Smooth muscle cell (in vitro differentiated cells): Measurements from ENCODE around the gene ING1. TPM values are rescaled to one million over a fixed set of nuclear protein-coding genes. Genes with fewer than 3 reads are reported as not detected.

Experiments used
- DNase-seq: peaks from one replicate; lab custom pipeline; 2025; ENCODE audit not compliant: unreplicated experiment; lab: John Stamatoyannopoulos, UW
- H2AFZ ChIP-seq: fragments of 200-600 bp; sonication (generic); 2 replicates; pipeline ENCODE4 v1.6.0; 2016; ENCODE audit warnings: antibody characterized with exemption, low read depth, mild to moderate bottlenecking
- H3F3A ChIP-seq: fragments of 200-600 bp; sonication (generic); 2 replicates; pipeline ENCODE4 v1.6.0; 2017; ENCODE audit warnings: antibody characterized with exemption, low read depth
- H3K27ac ChIP-seq: fragments of 200-600 bp; sonication (generic); 2 replicates; pipeline ENCODE4 v1.5.1; 2016; ENCODE audit warnings: low read depth, mild to moderate bottlenecking
- H3K27me3 ChIP-seq: fragments of 200-600 bp; sonication (generic); 2 replicates; pipeline ENCODE4 v1.6.1; 2016; ENCODE audit warnings: low read depth, mild to moderate bottlenecking
- H3K36me3 ChIP-seq: fragments of 200-600 bp; sonication (generic); 2 replicates; pipeline ENCODE4 v1.5.1; 2016; ENCODE audit warnings: low read depth
- H3K4me1 ChIP-seq: fragments of 200-600 bp; sonication (generic); 2 replicates; pipeline ENCODE4 v1.5.1; 2016; ENCODE audit warnings: low read depth
- H3K4me2 ChIP-seq: fragments of 200-600 bp; sonication (generic); 2 replicates; pipeline ENCODE4 v1.6.0; 2016; ENCODE audit warnings: mild to moderate bottlenecking
- H3K4me3 ChIP-seq: fragments of 200-600 bp; sonication (generic); 2 replicates; pipeline ENCODE4 v1.5.1; 2016; ENCODE audit warnings: mild to moderate bottlenecking
- H3K79me2 ChIP-seq: fragments of 200-600 bp; sonication (generic); 2 replicates; pipeline ENCODE4 v1.6.0; 2016; ENCODE audit warnings: low read depth, mild to moderate bottlenecking
- H3K9ac ChIP-seq: fragments of 200-600 bp; sonication (generic); 2 replicates; pipeline ENCODE4 v1.6.0; 2016; ENCODE audit warnings: low read depth
- H3K9me3 ChIP-seq: fragments of 200-600 bp; sonication (generic); replicated peaks from 2 replicates; pipeline ENCODE4 v1.5.1; 2016; ENCODE audit warnings: low read depth
- H4K20me1 ChIP-seq: fragments of 200-600 bp; sonication (generic); 2 replicates; pipeline ENCODE4 v1.6.0; 2016; ENCODE audit warnings: low read depth
- WGBS: methylation state at CpG from one replicate; pipeline ENCODE4 v1.1.7; 2016; ENCODE audit warnings: low lambda C conversion rate; 5-methylcytosine and 5-hydroxymethylcytosine counted together
- polyA plus RNA-seq: library from polyadenylated mRNA; unstranded; fragments of >200 nt; fragmentation: Nextera tagmentation; extraction: Ambion mirVana; gene quantifications from 2 replicates; pipeline ENCODE4 v1.2.1, GENCODE V29; 2016
- total RNA-seq: library from RNA; depleted of rRNA; stranded (reverse); fragments of >200 nt; gene quantifications from 2 replicates; pipeline ENCODE4 v1.2.3, GENCODE V29; 2014
- TF ChIP-seq, protein P1 (sequence below): fragments of 200-600 bp; sonication (generic); IDR thresholded peaks from 2 replicates; pipeline ENCODE4 v1.5.1; 2017; ENCODE audit warnings: borderline replicate concordance, mild to moderate bottlenecking, antibody characterized with exemption; ENCODE audit not compliant: insufficient read depth, poor library complexity, severe bottlenecking

Gene ING1
- total and polyA plus RNA-seq, 2 experiments from 2014 or later: 13.8 to 29.3 TPM

DNA sequence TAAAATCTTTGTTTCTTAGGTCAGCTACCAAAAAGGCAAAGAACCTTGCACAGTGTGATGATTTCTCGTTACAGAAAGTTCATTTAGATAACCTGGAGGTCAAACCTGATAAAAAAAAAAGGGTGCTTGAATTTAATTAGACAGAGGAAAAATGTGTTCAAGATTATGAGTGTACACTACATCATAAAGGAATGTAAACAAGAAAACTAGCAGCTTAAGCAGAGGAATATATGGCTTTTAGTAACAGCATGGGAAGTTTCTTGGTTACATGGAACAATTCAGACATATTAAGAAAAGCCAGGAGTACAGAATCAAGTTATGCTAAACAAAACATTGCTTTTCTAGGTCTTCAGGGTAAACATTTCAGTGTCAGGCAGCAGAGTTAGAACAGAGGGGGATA is 32.9 kb downstream of the ING1 start:
- WGBS: 20% methylated on average over 1 of the region's 1 CpG
- Histone ChIP-seq H3K27me3 (no peaks in the 10 kb centered on the region), H3F3A (no peaks in the 10 kb centered on the region), H3K4me3 (no peak overlapping the region), H3K79me2 (no peaks in the 10 kb centered on the region), H3K4me1 (peaks cover 7% of the 10 kb centered on the region), H2AFZ (peak overlapping the region; percentile 32), H3K9ac (no peak overlapping the region), H4K20me1 (no peaks in the 10 kb centered on the region), H3K27ac (peak overlapping the region; percentile 54), H3K9me3 (peaks cover 3% of the 10 kb centered on the region), H3K4me2 (peak overlapping the region; percentile 75), H3K36me3 (no peaks in the 10 kb centered on the region)
- DNase-seq: no peak
- TF ChIP-seq, protein P1, sequence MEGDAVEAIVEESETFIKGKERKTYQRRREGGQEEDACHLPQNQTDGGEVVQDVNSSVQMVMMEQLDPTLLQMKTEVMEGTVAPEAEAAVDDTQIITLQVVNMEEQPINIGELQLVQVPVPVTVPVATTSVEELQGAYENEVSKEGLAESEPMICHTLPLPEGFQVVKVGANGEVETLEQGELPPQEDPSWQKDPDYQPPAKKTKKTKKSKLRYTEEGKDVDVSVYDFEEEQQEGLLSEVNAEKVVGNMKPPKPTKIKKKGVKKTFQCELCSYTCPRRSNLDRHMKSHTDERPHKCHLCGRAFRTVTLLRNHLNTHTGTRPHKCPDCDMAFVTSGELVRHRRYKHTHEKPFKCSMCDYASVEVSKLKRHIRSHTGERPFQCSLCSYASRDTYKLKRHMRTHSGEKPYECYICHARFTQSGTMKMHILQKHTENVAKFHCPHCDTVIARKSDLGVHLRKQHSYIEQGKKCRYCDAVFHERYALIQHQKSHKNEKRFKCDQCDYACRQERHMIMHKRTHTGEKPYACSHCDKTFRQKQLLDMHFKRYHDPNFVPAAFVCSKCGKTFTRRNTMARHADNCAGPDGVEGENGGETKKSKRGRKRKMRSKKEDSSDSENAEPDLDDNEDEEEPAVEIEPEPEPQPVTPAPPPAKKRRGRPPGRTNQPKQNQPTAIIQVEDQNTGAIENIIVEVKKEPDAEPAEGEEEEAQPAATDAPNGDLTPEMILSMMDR: no peak

DNA sequence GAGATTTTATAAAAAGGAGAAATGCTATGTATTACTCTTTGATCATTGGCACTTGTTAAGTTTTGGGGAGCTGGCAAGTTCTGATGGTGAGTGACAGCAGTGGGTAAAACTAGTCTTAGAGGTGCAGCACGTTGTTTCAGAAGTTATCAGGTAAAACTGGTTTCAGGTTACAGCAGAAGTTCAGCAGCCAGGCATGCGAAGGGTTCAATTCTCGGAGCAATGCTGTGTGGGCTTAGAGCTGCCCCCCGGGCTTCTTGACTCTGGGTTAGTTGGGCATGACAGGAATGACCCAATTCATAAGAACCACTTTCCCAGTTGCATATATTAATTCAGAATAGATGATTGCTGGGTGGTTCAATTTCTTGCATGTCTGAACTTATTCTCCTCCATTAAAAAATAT is 34.8 kb downstream of the ING1 start:
- 63% methylated on average over 4 of the region's 4 CpGs for WGBS
- no peaks in the 10 kb centered on the region for H3K27me3 ChIP-seq
- peaks cover 7% of the 10 kb centered on the region for H3K4me1 ChIP-seq
- no peak overlapping the region for H3K27ac ChIP-seq
- H2AFZ ChIP-seq: no peak overlapping the region
- no peak overlapping the region for H3K9ac ChIP-seq
- TF ChIP-seq, protein P1: no peak
- no peak for DNase-seq
- no peak overlapping the region for H3K4me3 ChIP-seq
- H3F3A ChIP-seq: no peaks in the 10 kb centered on the region
- H4K20me1 ChIP-seq: no peaks in the 10 kb centered on the region
- no peaks in the 10 kb centered on the region for H3K36me3 ChIP-seq
- peaks cover 3% of the 10 kb centered on the region for H3K9me3 ChIP-seq
- H3K4me2 ChIP-seq: no peak overlapping the region
- H3K79me2 ChIP-seq: no peaks in the 10 kb centered on the region

DNA sequence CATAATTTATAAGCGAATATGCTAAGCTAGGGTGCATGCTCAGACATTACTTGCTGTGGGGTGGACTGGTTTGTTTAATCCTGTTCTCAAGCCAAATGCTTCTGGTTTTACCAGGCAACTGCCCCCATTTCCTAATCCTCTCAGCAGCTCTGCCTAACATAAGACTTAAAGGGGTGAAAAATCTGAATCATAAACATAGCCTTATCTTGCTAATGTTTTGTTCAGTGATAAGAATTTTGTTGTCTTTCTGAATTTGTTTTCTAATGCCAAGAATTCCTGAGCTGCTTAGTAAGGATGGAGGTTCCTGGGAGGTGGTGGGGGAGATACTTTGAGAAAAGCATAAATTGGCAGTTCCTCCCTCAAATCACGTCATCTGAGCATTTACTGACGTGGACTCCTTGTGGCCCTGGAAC is 42.7 kb downstream of the ING1 start:
- H3K27me3 ChIP-seq: no peaks in the 10 kb centered on the region
- WGBS: 29% methylated on average over 3 of the region's 3 CpGs
- no peak overlapping the region for H3K4me3 ChIP-seq
- no peaks in the 10 kb centered on the region for H3F3A ChIP-seq
- peak overlapping the region; percentile 48 for H3K4me2 ChIP-seq
- no peak for DNase-seq
- peaks cover 12% of the 10 kb centered on the region for H3K4me1 ChIP-seq
- peak overlapping the region; percentile 43 for H2AFZ ChIP-seq
- peaks cover 2% of the 10 kb centered on the region for H3K9me3 ChIP-seq
- H3K79me2 ChIP-seq: no peaks in the 10 kb centered on the region
- TF ChIP-seq, protein P1: no peak
- peak overlapping the region; percentile 44 for H3K27ac ChIP-seq
- H4K20me1 ChIP-seq: no peaks in the 10 kb centered on the region
- H3K9ac ChIP-seq: no peak overlapping the region
- H3K36me3 ChIP-seq: no peaks in the 10 kb centered on the region

DNA sequence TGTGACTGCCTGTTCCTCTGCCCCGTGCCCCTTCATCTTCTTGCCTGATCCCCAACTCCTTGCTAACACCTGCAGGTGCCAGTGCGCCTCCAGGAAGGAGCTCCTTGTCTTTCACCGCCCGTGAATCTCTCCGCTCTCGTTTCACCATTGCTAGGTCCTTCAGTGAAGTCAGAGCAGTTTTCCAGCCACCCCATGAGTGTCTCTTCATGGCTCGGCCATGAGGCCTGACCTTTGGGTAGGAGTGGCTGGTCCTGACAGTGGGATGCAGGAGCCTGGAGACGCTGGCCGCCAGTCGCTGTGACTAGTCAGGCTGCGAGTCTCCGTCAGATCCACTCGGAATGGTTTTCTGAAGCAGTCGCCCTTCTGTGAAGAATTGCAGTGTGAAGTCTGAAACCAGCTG is 43.8 kb downstream of the ING1 start:
- Histone ChIP-seq H3K27me3 (no peaks in the 10 kb centered on the region), H4K20me1 (no peaks in the 10 kb centered on the region), H3F3A (no peaks in the 10 kb centered on the region), H3K4me1 (peaks cover 12% of the 10 kb centered on the region), H3K36me3 (no peaks in the 10 kb centered on the region), H3K9ac (no peak overlapping the region), H3K79me2 (no peaks in the 10 kb centered on the region), H3K4me2 (no peak overlapping the region), H3K9me3 (no peaks in the 10 kb centered on the region), H2AFZ (no peak overlapping the region), H3K4me3 (no peak overlapping the region), H3K27ac (no peak overlapping the region)
- 93% methylated on average over 14 of the region's 14 CpGs for WGBS
- no peak for DNase-seq
- TF ChIP-seq, protein P1: no peak
